HepG2 (cell line): ENCODE measurements around the gene OR12D3.
A peak's percentile ranks its signal among the peaks of the same experiment; 100 is the strongest.

Source experiments
- CBFB ChIP-seq: sonication (generic); formaldehyde crosslinking; IDR thresholded peaks from 2 replicates; pipeline ENCODE4 v1.4.0; 2020; ENCODE audit warnings: missing genetic modification reagents
- CTCF ChIP-seq: sonication (generic); formaldehyde crosslinking; IDR thresholded peaks from 2 replicates; pipeline ENCODE4 v1.5.0; 2020; ENCODE audit warnings: mild to moderate bottlenecking, missing genetic modification reagents, moderate library complexity
- ERF ChIP-seq: IDR thresholded peaks from 2 replicates; pipeline ENCODE4 v1.6.1; 2018; ENCODE audit warnings: missing biosample characterization, missing genetic modification reagents
- NFE2L1 ChIP-seq: sonication (generic); formaldehyde crosslinking; IDR thresholded peaks from 2 replicates; pipeline ENCODE4 v1.4.0; 2020; ENCODE audit warnings: missing genetic modification reagents, mild to moderate bottlenecking, borderline replicate concordance
- POLR2A ChIP-seq, 2 experiments: IDR thresholded peaks; 2 replicates each; pipeline ENCODE4 v1.6.1; 2011; ENCODE audit warnings: low read depth in 2 of 2, low read length in 2 of 2, mild to moderate bottlenecking in 1 of 2, moderate library complexity in 1 of 2; ENCODE audit not compliant: insufficient read depth in 1 of 2
- PRDM15 ChIP-seq: sonication (generic); formaldehyde crosslinking; IDR thresholded peaks from 2 replicates; pipeline ENCODE4 v1.4.0; 2020; ENCODE audit warnings: missing genetic modification reagents
- RAD21 ChIP-seq: fragments of 450-650 bp; formaldehyde crosslinking; IDR thresholded peaks from 2 replicates; pipeline ENCODE4 v1.5.0; 2020; ENCODE audit warnings: mild to moderate bottlenecking
- SMC3 ChIP-seq: IDR thresholded peaks from 2 replicates; pipeline ENCODE4 v1.6.1; 2011; ENCODE audit warnings: low read length, improper control_type of control experiment
- ZBTB1 ChIP-seq: sonication (generic); formaldehyde crosslinking; IDR thresholded peaks from 2 replicates; pipeline ENCODE4 v1.4.0; 2020; ENCODE audit warnings: missing genetic modification reagents, borderline replicate concordance
- ZBTB43 ChIP-seq: sonication (generic); formaldehyde crosslinking; conservative IDR thresholded peaks from 2 replicates; pipeline ENCODE4 v1.4.0; 2020; ENCODE audit warnings: missing genetic modification reagents
- ZNF232 ChIP-seq: sonication (generic); formaldehyde crosslinking; IDR thresholded peaks from 2 replicates; pipeline ENCODE4 v1.4.0; 2020; ENCODE audit warnings: missing genetic modification reagents, borderline replicate concordance

GRCh38 chr6:29414588-29414987, 39.5 kb upstream of the OR12D3 start, which contains the start of gene OR12D1:
- TF ChIP-seq ERF (CRISPR knock-in tag) (no peak), CTCF (CRISPR knock-in tag) (peak; percentile 24; the same call in 1 of the 2 replicates), ZBTB1 (CRISPR knock-in tag) (no peak), POLR2A (IDR thresholded peaks at IDR 0.05; ENCODE audit: insufficient read depth in 1 of 2, low read depth in 2 of 2, low read length in 2 of 2) (no peak), CBFB (CRISPR knock-in tag) (no peak), RAD21 (CRISPR knock-in tag) (no peak), SMC3 (no peak), ZNF232 (CRISPR knock-in tag) (no peak), ZBTB43 (no peak), NFE2L1 (CRISPR knock-in tag) (no peak), PRDM15 (no peak)
